DOHH2 (cell line): ENCODE data around the gene MB21D2.
"Not testable (repeated sequence)": the region's sequence is repeated elsewhere in the genome, so short reads cannot be mapped to it uniquely, and the experiment has no call there.

Experiments used
- H3F3A ChIP-seq: fragments of 200-600 bp; sonication (generic), shearing (Covaris generic); 2 replicates; pipeline ENCODE4 v1.6.0; 2016; ENCODE audit warnings: antibody characterized with exemption, mild to moderate bottlenecking; ENCODE audit not compliant: control insufficient read depth, insufficient read depth
- H3K27ac ChIP-seq: fragments of 200-600 bp; sonication (generic); 2 replicates; pipeline ENCODE4 v1.5.1; 2014; ENCODE audit warnings: low read depth, mild to moderate bottlenecking, low read length, moderate library complexity
- H3K27me3 ChIP-seq: fragments of 200-600 bp; sonication (generic); 2 replicates; pipeline ENCODE4 v1.6.1; 2014; ENCODE audit warnings: mild to moderate bottlenecking, low read length, mixed read lengths; ENCODE audit not compliant: control insufficient read depth
- H3K36me3 ChIP-seq: fragments of 200-600 bp; sonication (generic); 2 replicates; pipeline ENCODE4 v1.6.1; 2014; ENCODE audit warnings: mild to moderate bottlenecking, low read length, moderate library complexity, mixed read lengths; ENCODE audit not compliant: control insufficient read depth
- H3K4me1 ChIP-seq: fragments of 200-600 bp; sonication (generic); 2 replicates; pipeline ENCODE4 v1.6.1; 2014; ENCODE audit warnings: mild to moderate bottlenecking, low read length, mixed read lengths; ENCODE audit not compliant: control insufficient read depth
- H3K4me2 ChIP-seq: fragments of 200-600 bp; sonication (generic); 2 replicates; pipeline ENCODE4 v1.6.0; 2014; ENCODE audit warnings: mild to moderate bottlenecking, low read length, moderate library complexity
- H3K4me3 ChIP-seq: fragments of 200-600 bp; sonication (generic); 2 replicates; pipeline ENCODE4 v1.5.1; 2014; ENCODE audit warnings: mild to moderate bottlenecking, low read length, mixed read lengths
- H3K79me2 ChIP-seq: fragments of 200-600 bp; sonication (generic); 2 replicates; pipeline ENCODE4 v1.6.1; 2014; ENCODE audit warnings: mild to moderate bottlenecking, low read length, mixed read lengths; ENCODE audit not compliant: control insufficient read depth
- H3K9me2 ChIP-seq: fragments of 200-600 bp; sonication (generic); replicated peaks from 2 replicates; pipeline ENCODE4 v1.6.1; 2014; ENCODE audit warnings: mild to moderate bottlenecking, low read length, mixed read lengths; ENCODE audit not compliant: control insufficient read depth
- H3K9me3 ChIP-seq: fragments of 200-600 bp; sonication (generic); 2 replicates; pipeline ENCODE4 v1.6.1; 2014; ENCODE audit warnings: antibody characterized with exemption, low read length, mixed read lengths; ENCODE audit not compliant: control insufficient read depth, insufficient read depth
- H4K20me1 ChIP-seq: fragments of 200-600 bp; sonication (generic); 2 replicates; pipeline ENCODE4 v1.6.0; 2014; ENCODE audit warnings: low read depth, mild to moderate bottlenecking, antibody characterized with exemption, low read length, moderate library complexity; ENCODE audit not compliant: control insufficient read depth, insufficient read depth
- EZH2phosphoT487 ChIP-seq: fragments of 200-600 bp; sonication (generic); IDR thresholded peaks from 2 replicates; pipeline ENCODE4 v1.6.1; 2017; ENCODE audit warnings: borderline replicate concordance, mild to moderate bottlenecking, antibody characterized with exemption, low read length, moderate library complexity, mixed read lengths
- TF ChIP-seq, protein P1 (sequence below): fragments of 200-600 bp; sonication (generic); IDR thresholded peaks from one replicate; pipeline ENCODE4 v1.5.1; 2014; ENCODE audit warnings: antibody characterized with exemption, mild to moderate bottlenecking, low read depth, low read length; ENCODE audit not compliant: poor library complexity, severe bottlenecking

Gene MB21D2

DNA sequence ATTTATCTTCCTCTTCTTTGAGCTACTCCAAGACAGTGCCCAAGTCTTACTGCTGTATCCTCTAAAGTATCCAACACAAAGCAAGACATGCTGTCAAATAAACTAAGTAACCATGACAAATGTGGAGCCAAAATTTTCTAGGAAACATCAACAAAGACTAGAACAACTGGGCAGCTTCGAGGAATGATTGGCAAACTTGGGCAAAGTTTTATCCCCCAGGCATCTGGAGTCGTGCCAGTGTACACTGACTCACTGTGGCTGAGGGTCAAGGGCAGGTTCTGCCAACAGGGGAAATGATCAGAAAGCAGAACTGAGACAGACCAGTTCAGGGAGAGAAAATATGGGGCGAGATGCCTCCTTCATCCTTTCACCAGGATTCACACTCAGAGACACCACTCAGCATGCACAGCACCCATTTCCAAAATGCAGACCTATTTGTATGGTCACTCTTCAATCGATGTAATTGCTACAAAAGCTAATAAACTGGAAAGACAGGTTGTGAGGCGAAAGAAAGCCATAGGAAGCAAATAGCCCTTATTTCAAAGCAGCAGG is 65.8 kb downstream of the MB21D2 start:
- H3K79me2 ChIP-seq: no peaks in the 10 kb centered on the region
- H3K4me3 ChIP-seq: no peak overlapping the region
- no peaks in the 10 kb centered on the region; the same call in 1 of the 2 replicates for H3K27me3 ChIP-seq
- no peaks in the 10 kb centered on the region for H3K4me1 ChIP-seq
- no peaks in the 10 kb centered on the region for H3F3A ChIP-seq
- no peak overlapping the region for H3K4me2 ChIP-seq
- H3K27ac ChIP-seq: no peak overlapping the region
- H4K20me1 ChIP-seq: no peaks in the 10 kb centered on the region
- no peaks in the 10 kb centered on the region for H3K9me3 ChIP-seq
- TF ChIP-seq, protein P1, sequence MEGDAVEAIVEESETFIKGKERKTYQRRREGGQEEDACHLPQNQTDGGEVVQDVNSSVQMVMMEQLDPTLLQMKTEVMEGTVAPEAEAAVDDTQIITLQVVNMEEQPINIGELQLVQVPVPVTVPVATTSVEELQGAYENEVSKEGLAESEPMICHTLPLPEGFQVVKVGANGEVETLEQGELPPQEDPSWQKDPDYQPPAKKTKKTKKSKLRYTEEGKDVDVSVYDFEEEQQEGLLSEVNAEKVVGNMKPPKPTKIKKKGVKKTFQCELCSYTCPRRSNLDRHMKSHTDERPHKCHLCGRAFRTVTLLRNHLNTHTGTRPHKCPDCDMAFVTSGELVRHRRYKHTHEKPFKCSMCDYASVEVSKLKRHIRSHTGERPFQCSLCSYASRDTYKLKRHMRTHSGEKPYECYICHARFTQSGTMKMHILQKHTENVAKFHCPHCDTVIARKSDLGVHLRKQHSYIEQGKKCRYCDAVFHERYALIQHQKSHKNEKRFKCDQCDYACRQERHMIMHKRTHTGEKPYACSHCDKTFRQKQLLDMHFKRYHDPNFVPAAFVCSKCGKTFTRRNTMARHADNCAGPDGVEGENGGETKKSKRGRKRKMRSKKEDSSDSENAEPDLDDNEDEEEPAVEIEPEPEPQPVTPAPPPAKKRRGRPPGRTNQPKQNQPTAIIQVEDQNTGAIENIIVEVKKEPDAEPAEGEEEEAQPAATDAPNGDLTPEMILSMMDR: no peak
- TF ChIP-seq EZH2phosphoT487: no peak
- no peaks in the 10 kb centered on the region for H3K9me2 ChIP-seq
- no peaks in the 10 kb centered on the region for H3K36me3 ChIP-seq

DNA sequence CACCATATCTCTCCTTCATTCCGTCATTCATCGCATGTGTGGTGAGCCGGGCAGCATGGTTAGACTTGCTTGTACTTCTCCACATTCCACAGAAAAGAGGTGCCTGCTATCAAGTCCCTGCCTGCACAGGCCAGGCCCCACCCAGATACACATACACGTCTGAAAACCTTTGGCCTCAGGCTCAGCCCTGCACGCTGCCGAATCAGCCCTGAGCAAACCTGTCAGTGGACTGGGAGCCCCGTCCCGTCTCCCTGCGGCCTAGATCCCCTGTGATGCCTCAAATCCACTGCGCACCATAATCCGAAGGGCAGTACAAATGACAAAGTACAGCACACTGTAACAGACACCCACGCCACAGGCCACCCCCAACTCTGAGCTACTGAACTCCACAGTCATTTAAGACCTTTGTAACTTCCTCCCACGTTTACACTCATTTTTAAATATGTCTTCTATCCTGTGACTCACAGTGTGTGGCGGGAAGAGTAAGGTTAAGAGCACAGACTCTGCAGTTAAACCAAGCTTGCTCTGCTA is 67.1 kb downstream of the MB21D2 start:
- Histone ChIP-seq H3K36me3 (no peaks in the 10 kb centered on the region), H3K79me2 (no peaks in the 10 kb centered on the region), H4K20me1 (no peaks in the 10 kb centered on the region), H3K27ac (no peak overlapping the region), H3K4me2 (no peak overlapping the region), H3K9me2 (no peaks in the 10 kb centered on the region), H3K27me3 (no peaks in the 10 kb centered on the region; the same call in 1 of the 2 replicates), H3K9me3 (no peaks in the 10 kb centered on the region), H3F3A (no peaks in the 10 kb centered on the region), H3K4me1 (no peaks in the 10 kb centered on the region), H3K4me3 (no peak overlapping the region)
- TF ChIP-seq, protein P1: no peak
- TF ChIP-seq EZH2phosphoT487: no peak

DNA sequence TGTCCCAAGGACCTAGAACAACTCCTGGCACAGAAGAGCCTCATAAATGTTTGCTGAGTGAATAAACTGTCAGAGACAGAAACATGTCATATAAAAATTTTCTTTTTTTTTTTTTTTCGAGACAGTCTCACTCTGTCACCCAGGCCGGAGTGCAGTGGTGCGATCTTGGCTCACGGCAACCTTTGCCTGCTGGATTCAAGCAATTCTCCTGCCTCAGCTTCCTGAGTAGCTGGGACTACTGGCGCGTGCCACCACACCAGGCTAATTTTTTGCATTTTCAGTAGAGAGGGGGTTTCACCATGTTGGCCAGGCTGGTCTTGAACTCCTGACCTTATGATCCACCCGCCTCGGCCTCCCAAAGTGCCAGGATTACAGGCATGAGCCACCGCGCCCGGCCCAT is 67.8 kb downstream of the MB21D2 start:
- H3K79me2 ChIP-seq, H3K4me1 ChIP-seq, H3K27me3 ChIP-seq, H3K4me2 ChIP-seq, H3K9me3 ChIP-seq, H4K20me1 ChIP-seq, H3K27ac ChIP-seq, H3K9me2 ChIP-seq, H3K36me3 ChIP-seq, H3F3A ChIP-seq, H3K4me3 ChIP-seq: not testable (repeated sequence)

DNA sequence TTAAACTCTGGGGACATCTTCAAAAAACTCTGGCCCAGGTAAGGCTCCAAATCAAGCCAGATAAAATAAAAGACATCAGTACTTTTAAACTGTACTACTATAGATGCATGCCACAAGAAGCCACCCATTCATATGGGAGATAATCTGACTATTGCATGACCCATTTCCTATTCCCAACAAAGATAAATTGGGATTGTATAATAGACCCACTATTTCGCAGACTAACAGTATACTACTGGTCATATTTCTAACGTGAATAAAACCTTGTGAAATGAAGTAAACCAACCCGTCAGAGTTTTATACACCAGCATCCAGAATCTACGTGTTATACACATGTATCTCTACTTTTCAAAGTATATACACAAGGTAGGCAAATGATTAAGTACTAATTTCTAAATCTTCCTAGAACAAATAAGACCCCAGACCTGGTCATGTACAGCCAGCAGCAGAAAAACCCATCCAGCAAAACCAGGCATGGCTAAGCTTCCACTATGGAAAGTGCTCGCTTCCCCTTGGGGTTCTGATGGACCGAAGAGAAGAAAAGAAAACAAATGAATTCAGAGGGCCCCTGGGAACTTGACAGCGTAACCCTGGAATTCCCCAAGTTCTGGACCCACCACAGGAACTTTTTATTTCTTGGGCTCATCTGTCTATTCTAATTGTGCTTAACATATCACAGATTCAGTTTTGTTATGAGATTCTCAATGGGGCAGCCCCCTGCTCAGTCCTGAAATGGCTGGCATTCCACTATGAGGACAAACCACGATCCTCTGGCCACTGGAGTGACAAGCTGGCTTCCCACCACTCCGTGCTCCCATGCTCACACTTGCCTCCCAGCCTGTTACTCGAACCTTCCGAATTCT is 69.1 kb downstream of the MB21D2 start:
- H3K4me1 ChIP-seq: no peaks in the 10 kb centered on the region
- no peaks in the 10 kb centered on the region for H3F3A ChIP-seq
- H4K20me1 ChIP-seq: no peaks in the 10 kb centered on the region
- H3K9me2 ChIP-seq: no peaks in the 10 kb centered on the region
- H3K4me2 ChIP-seq: no peak overlapping the region
- no peak overlapping the region for H3K27ac ChIP-seq
- TF ChIP-seq EZH2phosphoT487: no peak
- TF ChIP-seq, protein P1: no peak
- no peaks in the 10 kb centered on the region for H3K79me2 ChIP-seq
- H3K27me3 ChIP-seq: no peaks in the 10 kb centered on the region; the same call in 1 of the 2 replicates
- no peaks in the 10 kb centered on the region for H3K9me3 ChIP-seq
- no peak overlapping the region for H3K4me3 ChIP-seq
- no peaks in the 10 kb centered on the region for H3K36me3 ChIP-seq
